GM12878 (cell line): ENCODE measurements around the gene STRBP. TPM values are rescaled to one million over a fixed set of nuclear protein-coding genes. Genes with fewer than 3 reads are reported as not detected.

Experiments used
- ATAC-seq: fragments of 200-7000 bp; cut with Tn5 transposase; 3 replicates; pipeline ENCODE4 v1.9.1; 2020; ENCODE audit warnings: mild to moderate bottlenecking, moderate library complexity
- BruUV-seq: library from RNA; stranded (reverse); fragments of 400-500 nt; replicated peaks from 2 replicates; lab custom pipeline; 2021; lab: Mats Ljungman, UMichigan
- CTCF ChIA-PET: fragments of 300-600 bp; sonication (Branson Sonifier 250); formaldehyde crosslinking; extraction: SDS; loops from one replicate; lab custom pipeline; 2021; ENCODE audit warnings: inconsistent platforms; lab: Yijun Ruan, JAX
- POLR2A ChIA-PET: fragments of 350-600 bp; formaldehyde crosslinking; extraction: SDS; loops from one replicate; lab custom pipeline; 2021; ENCODE audit warnings: inconsistent platforms; lab: Charles Lee
- RAD21 ChIA-PET: fragments of 300-600 bp; sonication (Branson Sonifier 250); formaldehyde crosslinking; loops from one replicate; lab custom pipeline; 2023; ENCODE audit warnings: antibody characterized with exemption; ENCODE audit not compliant: unreplicated experiment; lab: Charles Lee
- SMC1A ChIA-PET: fragments of 300-600 bp; sonication (Branson Sonifier 250); formaldehyde crosslinking; loops from one replicate; lab custom pipeline; 2023; ENCODE audit not compliant: unreplicated experiment, uncharacterized antibody; lab: Charles Lee
- DNase-seq: peaks from one replicate; pipeline ENCODE4 v3.0.0-alpha.2; 2011; ENCODE audit warnings: low read depth, low spot score
- FAIRE-seq: peaks from 3 replicates; lab custom pipeline; 2011; peaks lifted over from hg19 to GRCh38; lab: Jason Lieb, UNC
- H2AFZ ChIP-seq: 2 replicates; pipeline ENCODE4 v1.6.0; 2011; ENCODE audit warnings: low read depth, low read length, control low read depth; ENCODE audit not compliant: control insufficient read depth
- H3K27ac ChIP-seq: 2 replicates; pipeline ENCODE4 v1.5.1; 2011; ENCODE audit warnings: control low read depth; ENCODE audit not compliant: control insufficient read depth, insufficient read depth
- H3K27me3 ChIP-seq, 2 experiments: replicated peaks in 1 of 2; 2 replicates each; pipeline versions ENCODE4 v1.6.0 to v1.6.1; 2011; ENCODE audit warnings: low read length in 1 of 2; ENCODE audit not compliant: control insufficient read depth in 2 of 2, insufficient read depth in 2 of 2
- H3K36me3 ChIP-seq, 2 experiments: 2 replicates each; pipeline ENCODE4 v1.5.1; 2011; ENCODE audit warnings: low read length in 1 of 2; ENCODE audit not compliant: control insufficient read depth in 2 of 2, insufficient read depth in 2 of 2
- H3K4me1 ChIP-seq: 2 replicates; pipeline ENCODE4 v1.6.1; 2011; ENCODE audit warnings: mild to moderate bottlenecking, low read length, moderate library complexity, mixed read lengths; ENCODE audit not compliant: control insufficient read depth, insufficient read depth
- H3K4me2 ChIP-seq: 2 replicates; pipeline ENCODE4 v1.6.0; 2011; ENCODE audit warnings: control low read depth; ENCODE audit not compliant: control insufficient read depth, insufficient read depth
- H3K4me3 ChIP-seq: fragments of 200-600 bp; sonication (generic); 2 replicates; pipeline ENCODE4 v1.5.1; 2016
- H3K79me2 ChIP-seq: 2 replicates; pipeline ENCODE4 v1.6.0; 2011; ENCODE audit warnings: low read length; ENCODE audit not compliant: control insufficient read depth, insufficient read depth
- H3K9ac ChIP-seq: 2 replicates; pipeline ENCODE4 v1.8.0; 2011; ENCODE audit warnings: low read length, control low read depth, mixed read lengths; ENCODE audit not compliant: control insufficient read depth, insufficient read depth
- H3K9me3 ChIP-seq: replicated peaks from 3 replicates; pipeline ENCODE4 v1.5.1; 2011; ENCODE audit warnings: mild to moderate bottlenecking, low read length; ENCODE audit not compliant: control insufficient read depth, insufficient read depth
- H4K20me1 ChIP-seq: 2 replicates; pipeline ENCODE4 v1.6.0; 2011; ENCODE audit not compliant: control insufficient read depth, insufficient read depth
- ATF7 ChIP-seq: fragments of 450-650 bp; IDR thresholded peaks from 2 replicates; pipeline ENCODE4 v1.6.1; 2016; ENCODE audit warnings: low read depth, mild to moderate bottlenecking
- EP300 ChIP-seq, 2 experiments: fragments of 150-350 bp in 1 of 2; IDR thresholded peaks; 2 replicates each; pipeline ENCODE4 v1.6.1; 2011 to 2012; ENCODE audit warnings: low read depth in 2 of 2, low read length in 2 of 2, borderline replicate concordance in 1 of 2, improper control_type of control experiment in 1 of 2, inconsistent platforms in 1 of 2; ENCODE audit not compliant: control insufficient read depth in 1 of 2
- IRF4 ChIP-seq: IDR thresholded peaks from 2 replicates; pipeline ENCODE4 v1.6.1; 2011; ENCODE audit warnings: low read depth, low read length
- NRF1 ChIP-seq: conservative IDR thresholded peaks from 2 replicates; pipeline ENCODE4 v1.6.1; 2011; ENCODE audit warnings: mild to moderate bottlenecking, low read depth, low read length, improper control_type of control experiment
- POLR2A ChIP-seq: IDR thresholded peaks from 2 replicates; pipeline ENCODE4 v1.6.1; 2011; ENCODE audit warnings: low read depth, mild to moderate bottlenecking, low read length
- POLR2AphosphoS2 ChIP-seq: IDR thresholded peaks from 2 replicates; pipeline ENCODE4 v1.6.1; 2011; ENCODE audit warnings: low read depth, mild to moderate bottlenecking, low read length, improper control_type of control experiment, moderate library complexity
- WGBS: methylation state at CpG from one replicate; pipeline ENCODE4 v1.1.6; 2016; ENCODE audit warnings: low lambda C conversion rate; ENCODE audit not compliant: insufficient replicate concordance, insufficient coverage; ENCODE audit errors: missing lambda C conversion rate; 5-methylcytosine and 5-hydroxymethylcytosine counted together
- in situ Hi-C: fragments of 300-500 bp; cut with MboI; formaldehyde crosslinking; loops from 9 replicates; pipeline ENCODE4 v1.14.3; 2018; ENCODE audit warnings: mixed read lengths
- intact Hi-C: fragments of 100-400 bp; cut with micrococcal nuclease; formaldehyde crosslinking; loops from one replicate; pipeline ENCODE4 v1.14.2; 2022; ENCODE audit not compliant: unreplicated experiment
- polyA plus RNA-seq, 11 experiments: library from polyadenylated mRNA; depleted of rRNA in 4 of 11; unstranded in 6 of 11; stranded (reverse) in 5 of 11; fragments of >200 nt; fragmentation: Nextera tagmentation in 4 of 11; fragmentation: Illumina TruSeq in 1 of 11; extraction: Ambion mirVana in 4 of 11; extraction: Trizol in 1 of 11; gene quantifications; 1 replicate in 1 of 11; 2 replicates in 10 of 11; pipeline versions ENCODE4 v1.2.1 to v1.2.3, GENCODE V29; 2011 to 2016; ENCODE audit warnings: inconsistent platforms in 2 of 11, missing spikeins in 2 of 11, low read depth in 1 of 11
- total RNA-seq, 4 experiments: library from RNA; depleted of rRNA in 3 of 4; stranded (reverse); fragments of >200 nt in 3 of 4; fragmentation: Illumina TruSeq in 1 of 4; extraction: Trizol in 1 of 4; gene quantifications; 2 replicates each; pipeline versions ENCODE4 v1.2.1 to v1.2.3, GENCODE V29; 2013 to 2021
- TF ChIP-seq, protein P1 (sequence below), 3 experiments: IDR thresholded peaks in 2 of 3; conservative IDR thresholded peaks in 1 of 3; 2 replicates each; pipeline ENCODE4 v1.5.1; 2011; ENCODE audit warnings: low read depth in 3 of 3, low read length in 3 of 3, mild to moderate bottlenecking in 3 of 3, control low read depth in 2 of 3, moderate library complexity in 2 of 3, inconsistent platforms in 1 of 3, mixed read lengths in 1 of 3; ENCODE audit not compliant: control insufficient read depth in 2 of 3, insufficient read depth in 1 of 3; ENCODE audit errors: extremely low read depth in 1 of 3
- TF ChIP-seq, protein P2 (sequence below): fragments of 450-650 bp; IDR thresholded peaks from 2 replicates; pipeline ENCODE4 v1.6.1; 2016; ENCODE audit warnings: mild to moderate bottlenecking
- TF ChIP-seq, protein P3 (sequence below): fragments of 450-650 bp; conservative IDR thresholded peaks from 2 replicates; pipeline ENCODE4 v1.6.1; 2017; ENCODE audit warnings: mild to moderate bottlenecking, moderate library complexity

Gene STRBP
- total and polyA plus RNA-seq, 10 of the 15 experiments (the other 5 are each of a cell fraction or from before 2014, with no cell fraction given) = 31.0 to 96.8 (median 71.4) TPM

DNA sequence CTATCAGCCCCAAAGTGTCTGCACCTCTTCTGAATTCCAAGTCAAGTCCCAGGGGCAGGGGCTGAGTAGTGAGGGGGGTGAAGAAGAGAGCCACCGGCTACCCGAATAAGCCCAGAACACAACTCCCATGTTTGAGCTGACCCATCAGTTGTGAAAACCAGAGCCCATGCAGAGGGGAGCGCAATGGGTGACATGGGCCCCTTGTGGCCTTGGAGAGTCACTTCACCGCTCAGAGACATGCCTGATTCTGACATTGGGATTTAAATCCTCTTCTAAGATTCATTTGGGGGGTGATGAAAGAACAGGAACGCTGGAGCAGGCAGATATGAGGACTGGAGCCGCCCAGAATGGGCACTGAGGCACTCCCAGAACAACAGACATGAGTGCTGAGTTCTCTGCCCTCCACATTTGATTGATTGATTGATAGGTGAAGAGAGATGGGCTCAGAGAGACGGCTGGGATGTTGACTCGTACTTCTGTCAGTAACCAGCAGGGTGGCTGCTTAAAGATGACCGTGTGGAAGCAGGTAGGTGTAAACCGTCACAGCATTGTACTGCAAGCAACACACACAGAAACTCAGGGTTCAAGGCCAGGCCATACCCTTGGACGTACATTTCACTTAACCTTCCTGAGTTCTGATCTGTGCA lies 160.6 kb downstream of the STRBP start:
- ChIA-PET SMC1A (interaction anchor here (1.3 kb wide), 1 partner anchor 118 kb away, joined by 3 read pairs; no protein-coding TSS in a partner anchor), POLR2A (interaction anchor here (1.1 kb wide), 1 partner anchor 67 kb away, joined by 3 read pairs; no protein-coding TSS in a partner anchor), RAD21 (interaction anchor here (1.6 kb wide), 1 partner anchor 242 kb away, joined by 4 read pairs; no protein-coding TSS in a partner anchor), CTCF (interaction anchor here (1.4 to 8.3 kb wide), 2 partner anchors 16 to 242 kb away, joined by 7 to 56 read pairs; no protein-coding TSS in a partner anchor)
- intact Hi-C loops = no loop called here
- H2AFZ ChIP-seq = no peak overlapping the region
- no peaks in the 10 kb centered on the region for H3K27me3 ChIP-seq
- H3K4me2 ChIP-seq = no peak overlapping the region
- WGBS = 91% methylated on average over 11 of the region's 11 CpGs
- BruUV-seq = no TSS peak
- H3K9ac ChIP-seq = no peak overlapping the region
- H3K27ac ChIP-seq = no peak overlapping the region
- ATAC-seq = no peak; the same call in 2 of the 3 replicates
- no peak for DNase-seq
- H3K36me3 ChIP-seq = peaks cover 24 to 34% of the 10 kb centered on the region in 2 experiments; a peak in 3 of 4 replicates
- in situ Hi-C loops = no loop called here
- H3K4me3 ChIP-seq = no peak overlapping the region
- H3K79me2 ChIP-seq = no peaks in the 10 kb centered on the region
- H4K20me1 ChIP-seq = no peaks in the 10 kb centered on the region
- TF ChIP-seq, protein P1, sequence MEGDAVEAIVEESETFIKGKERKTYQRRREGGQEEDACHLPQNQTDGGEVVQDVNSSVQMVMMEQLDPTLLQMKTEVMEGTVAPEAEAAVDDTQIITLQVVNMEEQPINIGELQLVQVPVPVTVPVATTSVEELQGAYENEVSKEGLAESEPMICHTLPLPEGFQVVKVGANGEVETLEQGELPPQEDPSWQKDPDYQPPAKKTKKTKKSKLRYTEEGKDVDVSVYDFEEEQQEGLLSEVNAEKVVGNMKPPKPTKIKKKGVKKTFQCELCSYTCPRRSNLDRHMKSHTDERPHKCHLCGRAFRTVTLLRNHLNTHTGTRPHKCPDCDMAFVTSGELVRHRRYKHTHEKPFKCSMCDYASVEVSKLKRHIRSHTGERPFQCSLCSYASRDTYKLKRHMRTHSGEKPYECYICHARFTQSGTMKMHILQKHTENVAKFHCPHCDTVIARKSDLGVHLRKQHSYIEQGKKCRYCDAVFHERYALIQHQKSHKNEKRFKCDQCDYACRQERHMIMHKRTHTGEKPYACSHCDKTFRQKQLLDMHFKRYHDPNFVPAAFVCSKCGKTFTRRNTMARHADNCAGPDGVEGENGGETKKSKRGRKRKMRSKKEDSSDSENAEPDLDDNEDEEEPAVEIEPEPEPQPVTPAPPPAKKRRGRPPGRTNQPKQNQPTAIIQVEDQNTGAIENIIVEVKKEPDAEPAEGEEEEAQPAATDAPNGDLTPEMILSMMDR (IDR thresholded peaks at IDR 0.05 in 2 of 3, conservative IDR thresholded peaks at IDR 0.05 in 1 of 3; ENCODE audit: control insufficient read depth in 2 of 3, extremely low read depth in 1 of 3, insufficient read depth in 1 of 3, low read depth in 3 of 3, low read length in 3 of 3) = peak in 1 of 3 experiments; percentile 8; a peak in 1 of 6 replicates
- TF ChIP-seq POLR2A (peak; percentile 0; the same call in 1 of the 2 replicates), NRF1 (no peak), IRF4 (no peak), ATF7 (no peak), POLR2AphosphoS2 (no peak), EP300 (IDR thresholded peaks at IDR 0.05; ENCODE audit: borderline replicate concordance in 1 of 2, control insufficient read depth in 1 of 2, low read depth in 2 of 2, low read length in 2 of 2) (no peak)
- TF ChIP-seq, protein P2, sequence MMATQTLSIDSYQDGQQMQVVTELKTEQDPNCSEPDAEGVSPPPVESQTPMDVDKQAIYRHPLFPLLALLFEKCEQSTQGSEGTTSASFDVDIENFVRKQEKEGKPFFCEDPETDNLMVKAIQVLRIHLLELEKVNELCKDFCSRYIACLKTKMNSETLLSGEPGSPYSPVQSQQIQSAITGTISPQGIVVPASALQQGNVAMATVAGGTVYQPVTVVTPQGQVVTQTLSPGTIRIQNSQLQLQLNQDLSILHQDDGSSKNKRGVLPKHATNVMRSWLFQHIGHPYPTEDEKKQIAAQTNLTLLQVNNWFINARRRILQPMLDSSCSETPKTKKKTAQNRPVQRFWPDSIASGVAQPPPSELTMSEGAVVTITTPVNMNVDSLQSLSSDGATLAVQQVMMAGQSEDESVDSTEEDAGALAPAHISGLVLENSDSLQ = peak; percentile 36; the same call in 1 of the 2 replicates
- TF ChIP-seq, protein P3, sequence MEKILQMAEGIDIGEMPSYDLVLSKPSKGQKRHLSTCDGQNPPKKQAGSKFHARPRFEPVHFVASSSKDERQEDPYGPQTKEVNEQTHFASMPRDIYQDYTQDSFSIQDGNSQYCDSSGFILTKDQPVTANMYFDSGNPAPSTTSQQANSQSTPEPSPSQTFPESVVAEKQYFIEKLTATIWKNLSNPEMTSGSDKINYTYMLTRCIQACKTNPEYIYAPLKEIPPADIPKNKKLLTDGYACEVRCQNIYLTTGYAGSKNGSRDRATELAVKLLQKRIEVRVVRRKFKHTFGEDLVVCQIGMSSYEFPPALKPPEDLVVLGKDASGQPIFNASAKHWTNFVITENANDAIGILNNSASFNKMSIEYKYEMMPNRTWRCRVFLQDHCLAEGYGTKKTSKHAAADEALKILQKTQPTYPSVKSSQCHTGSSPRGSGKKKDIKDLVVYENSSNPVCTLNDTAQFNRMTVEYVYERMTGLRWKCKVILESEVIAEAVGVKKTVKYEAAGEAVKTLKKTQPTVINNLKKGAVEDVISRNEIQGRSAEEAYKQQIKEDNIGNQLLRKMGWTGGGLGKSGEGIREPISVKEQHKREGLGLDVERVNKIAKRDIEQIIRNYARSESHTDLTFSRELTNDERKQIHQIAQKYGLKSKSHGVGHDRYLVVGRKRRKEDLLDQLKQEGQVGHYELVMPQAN = no peak
- no peak for FAIRE-seq
- no peaks in the 10 kb centered on the region for H3K9me3 ChIP-seq
- no peaks in the 10 kb centered on the region for H3K4me1 ChIP-seq
